ENCODE measurements around the gene GMPR.
A peak's percentile ranks its signal among the peaks of the same experiment; 100 is the strongest.

GMPR gene

DNA sequence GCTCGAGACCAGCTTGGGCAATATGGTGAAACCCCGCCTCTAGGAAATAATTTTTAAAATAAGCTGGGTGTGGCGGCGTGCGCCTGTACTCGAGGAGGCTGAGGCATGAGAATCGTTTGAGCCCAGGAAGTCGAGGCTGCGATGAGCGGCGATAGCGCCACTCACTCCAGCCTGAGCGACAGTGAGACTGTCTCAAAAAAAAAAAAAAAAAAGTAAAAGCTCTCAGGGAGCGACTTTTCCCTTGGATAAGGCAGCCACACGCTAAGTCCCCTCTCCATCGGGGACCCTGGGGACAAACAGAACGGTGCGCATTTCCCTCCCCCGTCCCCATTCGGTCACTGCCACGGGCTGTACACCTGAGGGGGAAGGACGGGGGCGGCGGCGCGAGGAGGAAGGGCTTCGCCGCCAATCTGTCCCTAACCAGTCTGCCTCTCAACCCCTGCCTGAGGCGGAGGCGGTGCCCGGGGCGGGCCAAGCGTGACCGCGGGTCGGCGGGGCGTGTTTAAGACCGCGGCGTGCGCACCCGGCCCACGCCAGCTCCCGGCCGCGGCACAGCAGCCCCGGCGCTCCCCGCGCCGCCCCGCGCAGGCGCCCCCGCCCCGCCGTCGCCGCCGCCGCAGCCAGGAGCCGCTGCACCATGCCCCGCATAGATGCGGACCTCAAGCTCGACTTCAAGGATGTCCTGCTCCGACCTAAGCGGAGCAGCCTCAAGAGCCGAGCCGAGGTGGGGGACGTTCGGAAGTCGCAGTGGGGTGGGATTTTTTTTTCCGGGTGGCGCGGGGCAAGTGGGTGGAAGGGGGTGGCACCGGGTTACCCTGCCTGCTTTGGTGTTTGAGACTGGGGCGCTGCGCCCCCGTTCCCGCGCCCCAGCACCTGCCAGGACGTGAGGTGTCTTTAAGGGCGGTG lies at the start of gene GMPR:
Gene GMPR (plus strand): TSS at position 531 of the 906 bp plus-strand sequence. CDS start 107 bp downstream, at position 638.
- H3K4me3 ChIP-seq (ENCODE audit: low read depth, low read length): peak within 1 kb of the TSS; percentile 68
- peak; percentile 64 for DNase-seq (ENCODE audit: low read depth)
- no peak for TF ChIP-seq CTCF (conservative IDR thresholded peaks at IDR 0.05; ENCODE audit: low read depth, low read length)

GRCh38 chr6:16190214-16190613 lies 48.2 kb upstream of the GMPR start:
- no peak for TF ChIP-seq CTCF (conservative IDR thresholded peaks at IDR 0.05; ENCODE audit: low read depth, low read length)
- no peak for DNase-seq (ENCODE audit: low read depth)
- H3K4me3 ChIP-seq (ENCODE audit: low read depth, low read length): no peak overlapping the region

DNA sequence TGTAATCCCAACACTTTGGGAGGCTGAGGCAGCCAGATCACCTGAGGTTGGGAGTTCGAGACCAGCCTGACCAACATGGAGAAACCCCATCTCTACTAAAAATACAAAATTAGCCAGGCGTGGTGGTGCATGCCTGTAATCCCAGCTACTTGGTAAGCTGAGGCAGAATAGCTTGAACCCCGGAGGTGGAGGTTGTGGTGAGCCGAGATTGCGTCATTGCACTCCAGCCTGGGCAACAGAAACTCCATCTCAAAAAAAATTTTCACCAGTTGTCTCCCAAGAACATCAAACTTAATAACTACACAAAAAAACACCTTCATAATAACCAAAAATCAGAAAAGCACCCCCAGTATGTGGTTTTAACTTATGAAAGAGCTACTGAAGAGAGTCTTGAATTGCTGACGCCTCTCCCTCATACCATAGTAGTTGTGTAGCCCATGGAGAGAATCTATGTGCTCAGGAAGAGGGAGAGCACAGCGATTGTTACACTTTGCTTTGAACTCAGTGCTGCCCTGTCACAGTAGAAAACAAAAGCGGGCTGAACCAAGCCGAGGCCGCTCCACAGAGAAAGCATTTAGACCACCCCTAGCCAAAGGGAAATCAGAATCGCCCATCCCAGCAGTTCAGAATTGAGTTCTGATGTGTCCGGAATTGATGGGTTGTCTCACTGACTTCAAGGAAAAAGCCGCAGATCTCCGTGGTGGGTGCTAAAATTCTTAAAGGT lies 42.0 kb upstream of the GMPR start:
- DNase-seq (ENCODE audit: low read depth): no peak
- no peak for TF ChIP-seq CTCF (conservative IDR thresholded peaks at IDR 0.05; ENCODE audit: low read depth, low read length)
- H3K4me3 ChIP-seq (ENCODE audit: low read depth, low read length): no peak overlapping the region

GRCh38 chr6:16196984-16197546 lies 41.3 kb upstream of the GMPR start:
- TF ChIP-seq CTCF (conservative IDR thresholded peaks at IDR 0.05; ENCODE audit: low read depth, low read length): no peak
- no peak for DNase-seq (ENCODE audit: low read depth)
- no peak overlapping the region for H3K4me3 ChIP-seq (ENCODE audit: low read depth, low read length)

DNA sequence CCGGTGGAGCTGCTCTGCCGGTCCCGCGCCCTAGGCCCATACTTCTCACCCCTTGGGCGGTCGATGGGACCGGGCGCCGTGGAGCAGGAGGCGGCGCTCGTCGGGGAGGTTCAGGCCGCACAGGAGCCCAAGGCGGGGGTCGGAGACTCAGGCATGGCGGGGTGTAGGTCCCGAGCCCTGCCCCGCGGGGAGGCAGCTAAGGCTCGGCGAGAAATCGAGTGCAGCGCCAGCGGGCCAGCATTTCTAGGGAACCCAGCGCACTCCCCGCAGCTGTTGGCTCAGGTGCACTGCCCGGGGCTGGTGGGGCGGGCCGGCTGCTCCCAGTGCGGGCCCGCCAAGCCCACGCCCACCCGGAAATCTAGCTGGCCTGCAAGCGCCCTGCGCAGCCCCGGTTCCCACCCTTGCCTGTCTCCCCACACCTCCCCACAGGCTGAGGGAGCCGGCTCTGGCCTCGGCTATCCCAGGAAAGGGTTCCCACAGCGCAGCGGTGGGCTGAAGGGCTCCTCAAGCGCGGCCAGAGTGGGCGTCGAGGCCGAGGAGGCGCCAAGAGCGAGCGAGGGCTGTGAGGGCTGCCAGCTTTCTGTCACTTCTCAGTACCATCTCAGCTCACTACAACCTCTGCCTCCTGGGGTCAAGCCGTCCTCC lies 40.2 kb upstream of the GMPR start:
- no peak for TF ChIP-seq CTCF (conservative IDR thresholded peaks at IDR 0.05; ENCODE audit: low read depth, low read length)
- no peak overlapping the region for H3K4me3 ChIP-seq (ENCODE audit: low read depth, low read length)
- no peak for DNase-seq (ENCODE audit: low read depth)

GRCh38 chr6:16199804-16200203 lies 38.6 kb upstream of the GMPR start:
- TF ChIP-seq CTCF (conservative IDR thresholded peaks at IDR 0.05; ENCODE audit: low read depth, low read length): no peak
- H3K4me3 ChIP-seq (ENCODE audit: low read depth, low read length): no peak overlapping the region
- DNase-seq (ENCODE audit: low read depth): no peak

Measured in choroid plexus epithelial cell (primary cell).